ENCODE results near the gene OOEP.

OOEP gene

GRCh38 chr6:73367761-73368355 lies 1.8 kb downstream of the OOEP start:
- 0 out of 2 replicates have a peak, but pooled peaks have one; percentile 28 for TF ChIP-seq TCF7L2 (IDR thresholded peaks at IDR 0.05; ENCODE audit: borderline replicate concordance, low read depth, low read length)
- no peak for TF ChIP-seq ZNF112 (tag by site-specific recombination; IDR thresholded peaks at IDR 0.05)
- H3K9me3 ChIP-seq (ENCODE audit: control insufficient read depth, insufficient read depth, low read depth, low read length), result no peaks in the 10 kb centered on the region
- no peaks in the 10 kb centered on the region for H3K36me3 ChIP-seq (ENCODE audit: control insufficient read depth in 2 of 2, insufficient read depth in 1 of 2, low read length in 2 of 2)
- ChIA-PET CTCF (no interaction called here), POLR2A (no interaction called here)
- no peak overlapping the region for H3K4me3 ChIP-seq (ENCODE audit: low read depth, low read length)
- H3K4me1 ChIP-seq (ENCODE audit: control insufficient read depth, insufficient read depth, low read length), result no peaks in the 10 kb centered on the region
- H3K27ac ChIP-seq (ENCODE audit: extremely low read depth, low read depth, low read length), result no peak overlapping the region

DNA sequence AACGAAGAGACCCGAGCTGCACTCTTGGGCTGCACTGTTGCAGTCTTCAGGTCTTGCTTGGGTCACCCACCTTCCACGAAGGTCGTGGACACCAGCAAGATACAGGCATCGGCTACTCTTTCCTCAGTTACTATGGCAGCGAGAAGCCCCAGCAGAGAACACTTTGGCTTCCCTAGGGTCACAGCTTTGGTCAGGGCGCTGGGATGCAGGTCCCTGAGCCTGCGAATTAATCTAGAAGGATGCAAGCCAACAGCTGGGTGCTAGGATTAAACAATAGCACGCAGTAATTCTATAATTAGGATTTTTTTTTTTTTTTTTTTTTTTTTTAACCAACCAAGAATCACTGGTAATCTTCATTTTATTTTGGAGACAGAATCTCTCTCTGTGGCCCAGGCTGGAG lies 5.1 kb downstream of the OOEP start:
- H3K9me3 ChIP-seq (ENCODE audit: control insufficient read depth, insufficient read depth, low read depth, low read length), result no peaks in the 10 kb centered on the region
- H3K27ac ChIP-seq (ENCODE audit: extremely low read depth, low read depth, low read length), result no peak overlapping the region
- H3K4me3 ChIP-seq (ENCODE audit: low read depth, low read length), result no peak overlapping the region
- ChIA-PET CTCF (interaction anchor here (0.5 to 1.3 kb wide), 2 partner anchors 24 to 1803 kb away, joined by 3 to 7 read pairs; no protein-coding TSS in a partner anchor), POLR2A (no interaction called here)
- TF ChIP-seq SP2 (tag by site-specific recombination; IDR thresholded peaks at IDR 0.05) (no peak), ZFP37 (tag by site-specific recombination; IDR thresholded peaks at IDR 0.05) (no peak), BCL6B (tag by site-specific recombination; IDR thresholded peaks at IDR 0.05) (no peak), ZNF639 (tag by site-specific recombination; IDR thresholded peaks at IDR 0.05) (no peak), GLI4 (tag by site-specific recombination; IDR thresholded peaks at IDR 0.05) (no peak), ZNF510 (tag by site-specific recombination; IDR thresholded peaks at IDR 0.05; ENCODE audit: insufficient replicate concordance) (no peak), ZNF626 (tag by site-specific recombination; IDR thresholded peaks at IDR 0.05) (no peak), ZNF785 (tag by site-specific recombination; IDR thresholded peaks at IDR 0.05) (no peak), ZNF10 (tag by site-specific recombination; IDR thresholded peaks at IDR 0.05) (no peak), ZNF341 (tag by site-specific recombination; IDR thresholded peaks at IDR 0.05; ENCODE audit: low read depth) (no peak), ZNF416 (tag by site-specific recombination; IDR thresholded peaks at IDR 0.05) (no peak), ZBTB8A (tag by site-specific recombination; IDR thresholded peaks at IDR 0.05) (no peak), ZNF488 (tag by site-specific recombination; IDR thresholded peaks at IDR 0.05) (no peak), KLF9 (tag by site-specific recombination; IDR thresholded peaks at IDR 0.05; ENCODE audit: low read depth) (no peak), ZNF292 (tag by site-specific recombination; IDR thresholded peaks at IDR 0.05; ENCODE audit: borderline replicate concordance, low read depth) (no peak), ZBTB17 (tag by site-specific recombination; IDR thresholded peaks at IDR 0.05) (no peak), ZNF514 (tag by site-specific recombination; IDR thresholded peaks at IDR 0.05) (no peak)
- TF ChIP-seq, protein P1, sequence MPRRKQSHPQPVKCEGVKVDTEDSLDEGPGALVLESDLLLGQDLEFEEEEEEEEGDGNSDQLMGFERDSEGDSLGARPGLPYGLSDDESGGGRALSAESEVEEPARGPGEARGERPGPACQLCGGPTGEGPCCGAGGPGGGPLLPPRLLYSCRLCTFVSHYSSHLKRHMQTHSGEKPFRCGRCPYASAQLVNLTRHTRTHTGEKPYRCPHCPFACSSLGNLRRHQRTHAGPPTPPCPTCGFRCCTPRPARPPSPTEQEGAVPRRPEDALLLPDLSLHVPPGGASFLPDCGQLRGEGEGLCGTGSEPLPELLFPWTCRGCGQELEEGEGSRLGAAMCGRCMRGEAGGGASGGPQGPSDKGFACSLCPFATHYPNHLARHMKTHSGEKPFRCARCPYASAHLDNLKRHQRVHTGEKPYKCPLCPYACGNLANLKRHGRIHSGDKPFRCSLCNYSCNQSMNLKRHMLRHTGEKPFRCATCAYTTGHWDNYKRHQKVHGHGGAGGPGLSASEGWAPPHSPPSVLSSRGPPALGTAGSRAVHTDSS (tag by site-specific recombination; IDR thresholded peaks at IDR 0.05), result no peak
- no peaks in the 10 kb centered on the region for H3K4me1 ChIP-seq (ENCODE audit: control insufficient read depth, insufficient read depth, low read length)
- no peaks in the 10 kb centered on the region for H3K36me3 ChIP-seq (ENCODE audit: control insufficient read depth in 2 of 2, insufficient read depth in 1 of 2, low read length in 2 of 2)
